ENCODE results near the gene RING1.

- TF ChIP-seq, protein P1, sequence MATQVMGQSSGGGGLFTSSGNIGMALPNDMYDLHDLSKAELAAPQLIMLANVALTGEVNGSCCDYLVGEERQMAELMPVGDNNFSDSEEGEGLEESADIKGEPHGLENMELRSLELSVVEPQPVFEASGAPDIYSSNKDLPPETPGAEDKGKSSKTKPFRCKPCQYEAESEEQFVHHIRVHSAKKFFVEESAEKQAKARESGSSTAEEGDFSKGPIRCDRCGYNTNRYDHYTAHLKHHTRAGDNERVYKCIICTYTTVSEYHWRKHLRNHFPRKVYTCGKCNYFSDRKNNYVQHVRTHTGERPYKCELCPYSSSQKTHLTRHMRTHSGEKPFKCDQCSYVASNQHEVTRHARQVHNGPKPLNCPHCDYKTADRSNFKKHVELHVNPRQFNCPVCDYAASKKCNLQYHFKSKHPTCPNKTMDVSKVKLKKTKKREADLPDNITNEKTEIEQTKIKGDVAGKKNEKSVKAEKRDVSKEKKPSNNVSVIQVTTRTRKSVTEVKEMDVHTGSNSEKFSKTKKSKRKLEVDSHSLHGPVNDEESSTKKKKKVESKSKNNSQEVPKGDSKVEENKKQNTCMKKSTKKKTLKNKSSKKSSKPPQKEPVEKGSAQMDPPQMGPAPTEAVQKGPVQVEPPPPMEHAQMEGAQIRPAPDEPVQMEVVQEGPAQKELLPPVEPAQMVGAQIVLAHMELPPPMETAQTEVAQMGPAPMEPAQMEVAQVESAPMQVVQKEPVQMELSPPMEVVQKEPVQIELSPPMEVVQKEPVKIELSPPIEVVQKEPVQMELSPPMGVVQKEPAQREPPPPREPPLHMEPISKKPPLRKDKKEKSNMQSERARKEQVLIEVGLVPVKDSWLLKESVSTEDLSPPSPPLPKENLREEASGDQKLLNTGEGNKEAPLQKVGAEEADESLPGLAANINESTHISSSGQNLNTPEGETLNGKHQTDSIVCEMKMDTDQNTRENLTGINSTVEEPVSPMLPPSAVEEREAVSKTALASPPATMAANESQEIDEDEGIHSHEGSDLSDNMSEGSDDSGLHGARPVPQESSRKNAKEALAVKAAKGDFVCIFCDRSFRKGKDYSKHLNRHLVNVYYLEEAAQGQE (IDR thresholded peaks at IDR 0.05; ENCODE audit: low read depth): no peak
- TF ChIP-seq TAF1 (IDR thresholded peaks at IDR 0.05; ENCODE audit: low read depth): no peak
- no peak for TF ChIP-seq FOXM1 (IDR thresholded peaks at IDR 0.05; ENCODE audit: borderline replicate concordance, low read depth)
- no peak for TF ChIP-seq RAD21 (IDR thresholded peaks at IDR 0.05; ENCODE audit: low read depth)
- TF ChIP-seq, protein P2, sequence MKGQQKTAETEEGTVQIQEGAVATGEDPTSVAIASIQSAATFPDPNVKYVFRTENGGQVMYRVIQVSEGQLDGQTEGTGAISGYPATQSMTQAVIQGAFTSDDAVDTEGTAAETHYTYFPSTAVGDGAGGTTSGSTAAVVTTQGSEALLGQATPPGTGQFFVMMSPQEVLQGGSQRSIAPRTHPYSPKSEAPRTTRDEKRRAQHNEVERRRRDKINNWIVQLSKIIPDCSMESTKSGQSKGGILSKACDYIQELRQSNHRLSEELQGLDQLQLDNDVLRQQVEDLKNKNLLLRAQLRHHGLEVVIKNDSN (IDR thresholded peaks at IDR 0.05): no peak
- TF ChIP-seq CREB1 (IDR thresholded peaks at IDR 0.05; ENCODE audit: low read depth): no peak
- no peak for TF ChIP-seq EP300 (IDR thresholded peaks at IDR 0.05; ENCODE audit: borderline replicate concordance)
- TF ChIP-seq YY1 (IDR thresholded peaks at IDR 0.05; ENCODE audit: low read depth): no peak
- no peak for TF ChIP-seq MAX (IDR thresholded peaks at IDR 0.05)
These were observed 27.2 kb upstream of the RING1 start for GRCh38 chr6:33181141-33181540.

Data from Ishikawa (cell line).